ENCODE data around the gene PPM1J. TPM values are rescaled to one million over a fixed set of nuclear protein-coding genes. Genes with fewer than 3 reads are reported as not detected.

Gene PPM1J
- total and polyA plus RNA-seq, 2 experiments from 2014 or later = 0.93 to 1.9 TPM

DNA sequence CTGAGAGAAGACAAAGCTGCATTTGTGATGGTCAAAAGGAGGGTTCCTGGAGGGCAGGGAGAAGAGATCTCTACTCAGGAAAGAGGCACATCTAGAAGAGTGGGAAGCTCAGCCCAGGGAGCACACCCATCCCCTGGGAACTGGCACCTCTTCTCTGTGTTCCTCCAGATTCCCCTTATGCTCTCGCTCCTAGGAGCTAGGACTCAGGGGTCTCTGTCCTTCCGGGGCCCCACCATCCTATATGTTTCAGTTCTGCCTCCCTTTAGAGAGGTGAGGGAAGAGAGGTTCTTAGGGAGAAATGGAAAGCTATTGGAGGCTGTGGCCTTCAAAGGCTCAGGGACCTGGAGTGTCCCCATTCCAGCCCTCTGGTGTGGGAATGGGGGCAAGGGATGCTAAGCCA, 4.6 kb upstream of the PPM1J start:
- WGBS (ENCODE audit: low lambda C conversion rate, missing lambda C conversion rate) = 96% methylated on average over 2 of the region's 2 CpGs
- Histone ChIP-seq H3K27ac (no peak overlapping the region), H3K27me3 (no peaks in the 10 kb centered on the region), H4K20me1 (ENCODE audit: insufficient read depth, poor library complexity, severe bottlenecking) (no peaks in the 10 kb centered on the region), H3K4me1 (ENCODE audit: insufficient read depth) (peaks cover 16% of the 10 kb centered on the region), H3K4me3 (no peak overlapping the region), H2AFZ (no peak overlapping the region), H3K9me2 (replicated peaks; ENCODE audit: insufficient read depth) (no peaks in the 10 kb centered on the region), H3K79me2 (no peaks in the 10 kb centered on the region), H3K9me3 (ENCODE audit: low read depth) (no peaks in the 10 kb centered on the region), H3K4me2 (no peak overlapping the region), H3K36me3 (replicated peaks; ENCODE audit: insufficient read depth, low read depth) (no peaks in the 10 kb centered on the region)
- TF ChIP-seq, protein P1, sequence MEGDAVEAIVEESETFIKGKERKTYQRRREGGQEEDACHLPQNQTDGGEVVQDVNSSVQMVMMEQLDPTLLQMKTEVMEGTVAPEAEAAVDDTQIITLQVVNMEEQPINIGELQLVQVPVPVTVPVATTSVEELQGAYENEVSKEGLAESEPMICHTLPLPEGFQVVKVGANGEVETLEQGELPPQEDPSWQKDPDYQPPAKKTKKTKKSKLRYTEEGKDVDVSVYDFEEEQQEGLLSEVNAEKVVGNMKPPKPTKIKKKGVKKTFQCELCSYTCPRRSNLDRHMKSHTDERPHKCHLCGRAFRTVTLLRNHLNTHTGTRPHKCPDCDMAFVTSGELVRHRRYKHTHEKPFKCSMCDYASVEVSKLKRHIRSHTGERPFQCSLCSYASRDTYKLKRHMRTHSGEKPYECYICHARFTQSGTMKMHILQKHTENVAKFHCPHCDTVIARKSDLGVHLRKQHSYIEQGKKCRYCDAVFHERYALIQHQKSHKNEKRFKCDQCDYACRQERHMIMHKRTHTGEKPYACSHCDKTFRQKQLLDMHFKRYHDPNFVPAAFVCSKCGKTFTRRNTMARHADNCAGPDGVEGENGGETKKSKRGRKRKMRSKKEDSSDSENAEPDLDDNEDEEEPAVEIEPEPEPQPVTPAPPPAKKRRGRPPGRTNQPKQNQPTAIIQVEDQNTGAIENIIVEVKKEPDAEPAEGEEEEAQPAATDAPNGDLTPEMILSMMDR (IDR thresholded peaks at IDR 0.05; ENCODE audit: poor library complexity) = no peak
- TF ChIP-seq EZH2phosphoT487 (IDR thresholded peaks at IDR 0.05; ENCODE audit: low read depth, severe bottlenecking, unreplicated experiment) (no peak), EZH2 (IDR thresholded peaks at IDR 0.05; ENCODE audit: borderline replicate concordance) (no peak)
- DNase-seq (ENCODE audit: low spot score) = no peak

DNA sequence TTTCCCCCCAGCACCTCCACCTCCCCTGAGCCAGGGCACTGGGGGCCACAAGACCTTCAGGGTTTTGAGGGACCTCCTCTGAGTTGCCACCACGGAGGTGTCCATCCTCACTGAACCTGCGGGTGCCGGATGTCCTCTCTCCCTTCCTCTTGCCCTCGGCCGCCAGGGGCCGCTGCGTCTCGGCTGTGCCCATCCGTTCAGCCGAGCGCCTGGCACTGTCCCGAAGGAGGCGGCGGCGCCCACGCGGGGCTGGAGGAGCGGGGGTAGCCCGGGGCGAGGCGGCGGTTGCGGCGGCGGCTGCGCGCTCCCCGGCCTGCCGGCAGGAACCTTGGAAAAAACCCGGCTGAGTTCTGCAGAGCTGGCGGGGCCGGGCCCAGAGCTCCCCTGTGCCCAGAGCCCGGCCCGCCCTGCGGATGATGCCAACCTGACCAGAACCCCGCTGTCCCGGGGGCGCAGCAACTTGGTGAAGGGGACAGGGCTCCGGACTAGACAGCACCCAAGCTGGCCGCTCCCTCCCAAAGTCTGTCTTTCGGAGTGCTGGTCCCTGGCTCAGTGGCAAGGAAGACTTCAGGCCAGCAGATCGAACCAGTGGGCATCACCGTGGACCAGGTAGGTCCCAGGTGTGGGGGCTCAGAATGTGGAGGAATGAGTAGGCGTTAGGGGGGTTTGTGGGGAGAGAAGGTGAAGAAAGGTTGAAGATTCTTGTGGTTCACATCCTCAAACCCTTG, 3.7 kb upstream of the PPM1J start:
- no peak overlapping the region for H3K4me3 ChIP-seq
- H3K4me1 ChIP-seq (ENCODE audit: insufficient read depth) = peaks cover 23% of the 10 kb centered on the region
- no peaks in the 10 kb centered on the region for H3K9me2 ChIP-seq (replicated peaks; ENCODE audit: insufficient read depth)
- no peaks in the 10 kb centered on the region for H3K9me3 ChIP-seq (ENCODE audit: low read depth)
- DNase-seq (ENCODE audit: low spot score) = peak; percentile 93
- no peaks in the 10 kb centered on the region for H3K27me3 ChIP-seq
- H4K20me1 ChIP-seq (ENCODE audit: insufficient read depth, poor library complexity, severe bottlenecking) = no peaks in the 10 kb centered on the region
- no peak overlapping the region for H2AFZ ChIP-seq
- no peak overlapping the region for H3K27ac ChIP-seq
- no peaks in the 10 kb centered on the region for H3K36me3 ChIP-seq (replicated peaks; ENCODE audit: insufficient read depth, low read depth)
- no peaks in the 10 kb centered on the region for H3K79me2 ChIP-seq
- H3K4me2 ChIP-seq = peak overlapping the region; percentile 77
- TF ChIP-seq EZH2 (IDR thresholded peaks at IDR 0.05; ENCODE audit: borderline replicate concordance) (no peak), EZH2phosphoT487 (IDR thresholded peaks at IDR 0.05; ENCODE audit: low read depth, severe bottlenecking, unreplicated experiment) (no peak)
- TF ChIP-seq, protein P1 (IDR thresholded peaks at IDR 0.05; ENCODE audit: poor library complexity) = peak; percentile 87
- WGBS (ENCODE audit: low lambda C conversion rate, missing lambda C conversion rate) = 53% methylated on average over 9 of the region's 44 CpGs

DNA sequence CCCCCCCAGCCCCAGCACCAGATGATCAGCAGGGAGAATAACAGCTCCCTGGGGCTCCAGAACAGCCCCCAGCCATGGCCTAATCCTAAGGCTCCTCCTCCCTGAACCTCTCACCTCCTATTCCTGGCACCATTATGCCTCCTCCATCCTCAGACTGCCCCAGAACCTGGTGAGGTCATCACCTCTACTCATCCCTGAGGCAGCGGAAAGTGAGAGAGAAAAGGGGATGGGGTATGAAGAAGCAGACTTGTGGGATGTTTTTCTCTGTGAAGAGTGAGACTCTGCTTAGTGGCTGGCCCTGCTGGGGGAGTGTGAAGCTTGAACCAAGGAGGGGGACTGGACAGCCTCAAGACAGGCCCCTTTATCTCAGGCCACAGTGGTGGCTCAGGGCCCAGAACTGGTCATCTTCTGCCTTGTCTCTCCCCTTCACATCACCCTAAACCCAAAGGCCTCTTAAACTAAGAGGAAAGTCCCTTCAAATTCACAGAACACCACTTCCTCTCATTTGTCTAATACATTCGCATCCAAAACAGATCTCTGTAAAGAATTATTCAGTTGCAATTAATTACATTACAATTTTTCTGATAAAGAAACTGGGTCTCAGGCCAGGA, 2.2 kb upstream of the PPM1J start:
- Histone ChIP-seq H3K9me2 (replicated peaks; ENCODE audit: insufficient read depth) (no peaks in the 10 kb centered on the region), H3K27ac (no peak overlapping the region), H3K9me3 (ENCODE audit: low read depth) (no peaks in the 10 kb centered on the region), H3K4me2 (no peak overlapping the region), H4K20me1 (ENCODE audit: insufficient read depth, poor library complexity, severe bottlenecking) (no peaks in the 10 kb centered on the region), H3K4me3 (no peak overlapping the region), H3K79me2 (no peaks in the 10 kb centered on the region), H3K4me1 (ENCODE audit: insufficient read depth) (peaks cover 16% of the 10 kb centered on the region), H3K36me3 (replicated peaks; ENCODE audit: insufficient read depth, low read depth) (no peaks in the 10 kb centered on the region), H3K27me3 (no peaks in the 10 kb centered on the region), H2AFZ (no peak overlapping the region)
- DNase-seq (ENCODE audit: low spot score) = no peak
- WGBS (ENCODE audit: low lambda C conversion rate, missing lambda C conversion rate) = 94% methylated on average over 2 of the region's 2 CpGs
- TF ChIP-seq EZH2phosphoT487 (IDR thresholded peaks at IDR 0.05; ENCODE audit: low read depth, severe bottlenecking, unreplicated experiment) (no peak), EZH2 (IDR thresholded peaks at IDR 0.05; ENCODE audit: borderline replicate concordance) (no peak)
- TF ChIP-seq, protein P1 (IDR thresholded peaks at IDR 0.05; ENCODE audit: poor library complexity) = no peak

Measured in hepatocyte (in vitro differentiated cells).